22Rv1 (cell line): Measurements from ENCODE around the gene CFDP1.

Source experiments
- ZFX ChIP-seq: fragments of 450-650 bp; IDR thresholded peaks from 2 replicates; pipeline ENCODE4 v1.6.1; 2017; ENCODE audit warnings: antibody characterized with exemption, borderline replicate concordance
- TF ChIP-seq, protein P1 (sequence below): fragments of 450-650 bp; IDR thresholded peaks from 2 replicates; pipeline ENCODE4 v1.5.1; 2017; ENCODE audit warnings: mild to moderate bottlenecking

DNA sequence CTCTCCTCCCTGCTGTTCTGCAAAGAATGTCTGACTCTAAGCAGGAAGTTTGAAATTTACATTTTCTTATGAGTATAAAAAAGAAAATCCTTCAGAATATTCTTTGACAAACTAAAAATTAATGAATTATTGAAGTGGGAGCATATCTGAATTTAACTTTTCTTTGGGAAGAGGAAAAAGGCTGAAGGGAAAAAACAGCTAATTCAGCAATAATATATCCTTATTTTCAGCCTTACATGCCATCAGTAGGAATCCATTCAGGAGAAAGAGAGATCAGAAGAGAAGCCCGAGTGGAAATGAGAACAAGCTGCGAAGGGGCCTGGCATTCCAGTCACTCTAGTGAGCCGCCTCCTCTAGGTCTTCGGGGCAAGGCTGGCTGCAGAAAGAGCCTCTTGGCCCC lies 140.1 kb downstream of the CFDP1 start:
- TF ChIP-seq, protein P1, sequence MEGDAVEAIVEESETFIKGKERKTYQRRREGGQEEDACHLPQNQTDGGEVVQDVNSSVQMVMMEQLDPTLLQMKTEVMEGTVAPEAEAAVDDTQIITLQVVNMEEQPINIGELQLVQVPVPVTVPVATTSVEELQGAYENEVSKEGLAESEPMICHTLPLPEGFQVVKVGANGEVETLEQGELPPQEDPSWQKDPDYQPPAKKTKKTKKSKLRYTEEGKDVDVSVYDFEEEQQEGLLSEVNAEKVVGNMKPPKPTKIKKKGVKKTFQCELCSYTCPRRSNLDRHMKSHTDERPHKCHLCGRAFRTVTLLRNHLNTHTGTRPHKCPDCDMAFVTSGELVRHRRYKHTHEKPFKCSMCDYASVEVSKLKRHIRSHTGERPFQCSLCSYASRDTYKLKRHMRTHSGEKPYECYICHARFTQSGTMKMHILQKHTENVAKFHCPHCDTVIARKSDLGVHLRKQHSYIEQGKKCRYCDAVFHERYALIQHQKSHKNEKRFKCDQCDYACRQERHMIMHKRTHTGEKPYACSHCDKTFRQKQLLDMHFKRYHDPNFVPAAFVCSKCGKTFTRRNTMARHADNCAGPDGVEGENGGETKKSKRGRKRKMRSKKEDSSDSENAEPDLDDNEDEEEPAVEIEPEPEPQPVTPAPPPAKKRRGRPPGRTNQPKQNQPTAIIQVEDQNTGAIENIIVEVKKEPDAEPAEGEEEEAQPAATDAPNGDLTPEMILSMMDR: no peak
- TF ChIP-seq ZFX: no peak
